GM13977 (cell line): ENCODE measurements around the gene SNX5.
A peak's percentile ranks its signal among the peaks of the same experiment; 100 is the strongest.

Experiments
- DNase-seq: peaks from one replicate; pipeline ENCODE4 v3.0.0; 2012; ENCODE audit warnings: low spot score
- in situ Hi-C: fragments of 300-500 bp; cut with MboI; formaldehyde crosslinking; loops from one replicate; pipeline ENCODE4 v1.12.0; 2022; ENCODE audit warnings: low sequenced_read_pairs, low pct_unique_long_range_greater_than_20kb, mixed read lengths, inconsistent platforms; ENCODE audit not compliant: unreplicated experiment
- TF ChIP-seq, protein P1 (sequence below): IDR thresholded peaks from 2 replicates; pipeline ENCODE4 v1.5.1; 2012; ENCODE audit warnings: mild to moderate bottlenecking, control low read depth; ENCODE audit not compliant: insufficient read depth; ENCODE audit errors: extremely low read depth, missing control alignments

The SNX5 gene

DNA sequence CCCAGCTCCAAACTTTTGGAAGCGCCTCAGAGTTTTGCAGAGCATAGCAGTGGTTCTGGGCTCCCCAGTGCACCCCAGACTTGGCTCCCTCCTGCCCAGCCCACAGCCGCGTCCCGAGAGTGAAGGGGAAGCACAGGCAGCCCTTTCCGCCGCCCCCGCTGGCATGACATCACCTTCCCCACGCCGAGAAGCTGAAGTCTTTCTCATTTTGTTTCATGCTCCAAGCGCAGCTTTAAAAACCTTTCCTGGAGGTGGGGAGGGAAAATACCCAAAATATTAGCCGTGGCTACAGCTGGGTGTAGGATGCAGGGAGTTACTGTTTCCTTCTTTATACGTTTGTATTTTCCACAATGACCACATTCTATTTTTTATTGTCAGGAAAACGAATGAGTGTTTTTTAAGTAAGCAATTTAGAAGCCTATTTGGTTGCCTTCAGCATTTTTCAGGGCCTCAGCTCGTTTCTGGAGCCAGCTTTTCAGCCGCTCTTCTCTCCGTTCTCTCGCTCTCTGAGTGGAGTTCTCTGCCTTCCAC, 72.9 kb downstream of the SNX5 start:
- peak; percentile 65 for DNase-seq
- TF ChIP-seq, protein P1, sequence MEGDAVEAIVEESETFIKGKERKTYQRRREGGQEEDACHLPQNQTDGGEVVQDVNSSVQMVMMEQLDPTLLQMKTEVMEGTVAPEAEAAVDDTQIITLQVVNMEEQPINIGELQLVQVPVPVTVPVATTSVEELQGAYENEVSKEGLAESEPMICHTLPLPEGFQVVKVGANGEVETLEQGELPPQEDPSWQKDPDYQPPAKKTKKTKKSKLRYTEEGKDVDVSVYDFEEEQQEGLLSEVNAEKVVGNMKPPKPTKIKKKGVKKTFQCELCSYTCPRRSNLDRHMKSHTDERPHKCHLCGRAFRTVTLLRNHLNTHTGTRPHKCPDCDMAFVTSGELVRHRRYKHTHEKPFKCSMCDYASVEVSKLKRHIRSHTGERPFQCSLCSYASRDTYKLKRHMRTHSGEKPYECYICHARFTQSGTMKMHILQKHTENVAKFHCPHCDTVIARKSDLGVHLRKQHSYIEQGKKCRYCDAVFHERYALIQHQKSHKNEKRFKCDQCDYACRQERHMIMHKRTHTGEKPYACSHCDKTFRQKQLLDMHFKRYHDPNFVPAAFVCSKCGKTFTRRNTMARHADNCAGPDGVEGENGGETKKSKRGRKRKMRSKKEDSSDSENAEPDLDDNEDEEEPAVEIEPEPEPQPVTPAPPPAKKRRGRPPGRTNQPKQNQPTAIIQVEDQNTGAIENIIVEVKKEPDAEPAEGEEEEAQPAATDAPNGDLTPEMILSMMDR, result no peak
- in situ Hi-C loops, result loop anchor here (25.0 kb wide), 1 partner anchor 208 kb away; the partner anchor contains the start of genes BANF2 and RRBP1

DNA sequence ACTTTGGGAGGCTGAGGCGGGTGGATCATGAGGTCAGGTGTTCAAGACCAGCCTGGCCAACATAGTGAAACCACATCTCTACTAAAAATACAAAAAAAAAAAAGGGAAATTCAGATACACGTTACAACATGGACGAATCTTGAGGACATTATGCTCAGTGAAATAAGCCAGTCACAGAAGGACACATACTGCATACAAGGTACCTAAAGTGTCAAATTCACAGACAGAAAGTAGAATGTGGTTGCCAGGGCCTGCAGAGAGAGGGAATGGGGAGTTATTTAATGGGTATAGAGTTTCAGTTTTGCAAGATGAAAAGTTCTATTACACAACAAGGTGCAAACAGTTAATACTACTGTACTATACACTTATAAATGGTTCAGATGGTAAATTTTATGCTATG, 75.1 kb downstream of the SNX5 start:
- TF ChIP-seq, protein P1, result no peak
- DNase-seq, result no peak
- in situ Hi-C loops, result loop anchor here (25.0 kb wide), 1 partner anchor 206 kb away; the partner anchor contains the start of genes BANF2 and RRBP1

DNA sequence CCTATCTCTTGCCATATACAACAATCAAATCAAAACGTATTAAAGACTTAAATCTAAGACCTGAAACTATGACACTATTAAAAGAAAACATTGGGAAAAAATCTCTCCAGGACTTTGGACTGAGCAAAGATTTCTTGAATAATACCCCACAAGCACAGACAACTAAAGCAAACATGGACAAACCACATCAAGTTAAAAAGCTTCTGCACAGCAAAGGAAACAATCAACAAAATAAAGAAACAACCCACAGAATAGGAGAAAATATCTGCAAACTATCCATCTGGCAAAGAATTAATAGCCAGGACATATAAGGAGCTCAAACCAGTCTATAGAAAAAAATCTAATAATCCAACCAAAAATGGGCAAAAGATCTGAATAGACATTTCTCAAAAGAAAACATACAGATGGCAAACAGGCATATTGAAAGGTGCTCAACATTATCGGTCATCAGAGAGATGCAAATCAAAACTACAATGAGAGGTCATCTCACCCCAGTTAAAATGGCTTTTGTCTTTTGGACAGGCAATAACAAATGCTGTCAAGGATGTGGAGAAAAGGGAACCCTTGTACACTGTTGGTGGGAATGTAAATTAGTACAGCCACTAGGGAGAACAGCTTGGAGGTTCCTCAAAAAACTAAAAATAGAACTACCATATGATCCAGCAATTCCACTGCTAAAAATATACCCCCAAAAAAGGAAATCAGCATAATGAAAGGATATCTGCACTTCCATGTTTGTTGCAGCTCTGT, 76.2 kb downstream of the SNX5 start:
- TF ChIP-seq, protein P1, result no peak
- in situ Hi-C loops, result loop anchor here (25.0 kb wide), 1 partner anchor 205 kb away; the partner anchor contains the start of genes BANF2 and RRBP1
- no peak for DNase-seq
